ENCODE measurements around the gene ESYT3.
"Not testable (repeated sequence)": the region's sequence is repeated elsewhere in the genome, so short reads cannot be mapped to it uniquely, and the experiment has no call there.

The ESYT3 gene

GRCh38 chr3:138443521-138444503 lies 9.4 kb downstream of the ESYT3 start:
- DNase-seq (ENCODE audit: low read depth, low spot score) = no peak

DNA sequence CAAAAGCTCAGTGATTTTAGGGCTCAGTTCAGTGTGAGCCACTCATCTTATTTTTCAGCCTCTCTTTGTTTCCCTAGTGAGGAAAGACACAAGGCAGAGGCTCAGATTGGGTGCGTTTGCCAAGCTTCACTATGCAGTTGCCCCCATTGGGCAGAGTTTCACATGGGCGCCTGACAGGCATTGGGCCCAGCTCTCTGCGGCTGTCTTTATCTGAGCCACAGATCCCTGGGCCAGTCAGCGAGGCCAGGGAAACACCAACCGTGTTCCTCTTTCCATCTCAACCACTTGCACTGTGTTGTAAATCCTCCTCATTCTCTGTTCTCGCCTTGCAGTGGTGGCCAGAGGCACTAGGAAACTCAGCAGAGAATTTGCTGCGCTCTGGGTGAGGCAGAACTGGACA lies 10.8 kb downstream of the ESYT3 start:
- DNase-seq (ENCODE audit: low read depth, low spot score) = no peak

GRCh38 chr3:138445654-138446053 lies 11.2 kb downstream of the ESYT3 start:
- no peak for DNase-seq (ENCODE audit: low read depth, low spot score)

DNA sequence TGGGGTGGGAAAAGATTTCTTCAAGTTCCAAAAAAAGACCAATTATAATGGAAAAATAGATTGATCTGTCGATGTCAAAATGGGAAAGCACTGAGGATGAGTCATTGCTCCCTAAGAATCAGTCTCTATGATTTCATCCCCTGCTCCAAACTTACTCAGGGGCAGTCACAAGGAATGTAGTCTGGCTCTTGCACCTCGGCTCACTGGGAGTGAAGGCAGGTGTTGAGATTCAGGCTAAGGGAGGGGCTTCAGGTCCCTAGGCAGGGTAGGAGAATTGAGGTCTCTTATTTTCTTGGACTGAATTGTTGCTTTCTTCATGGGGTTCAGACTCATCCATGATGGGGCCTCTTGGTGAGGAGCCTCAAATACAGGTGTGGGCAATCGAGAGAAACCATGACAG lies 14.2 kb downstream of the ESYT3 start:
- no peak for DNase-seq (ENCODE audit: low read depth, low spot score)

GRCh38 chr3:138449490-138449889 lies 15.1 kb downstream of the ESYT3 start:
- DNase-seq (ENCODE audit: low read depth, low spot score) = no peak

DNA sequence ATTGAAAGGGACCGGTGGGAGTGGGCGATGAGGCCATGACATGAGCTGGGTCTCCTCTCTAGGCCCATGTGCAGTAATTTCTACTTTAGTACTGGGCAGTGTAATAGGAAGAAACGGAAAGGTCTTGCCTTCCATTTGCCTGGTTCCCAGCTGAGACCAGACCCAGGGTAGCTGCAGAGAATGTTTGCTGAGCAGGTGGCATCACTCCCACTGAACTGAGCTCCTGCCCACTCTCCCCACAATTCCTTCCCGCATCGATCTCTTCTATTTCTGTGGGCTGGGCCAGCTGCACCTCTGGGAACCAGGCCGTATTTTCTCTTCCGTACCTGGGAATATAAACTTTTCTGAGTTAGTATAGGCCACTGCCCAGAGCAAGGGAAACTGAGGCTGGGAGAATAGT lies 15.8 kb downstream of the ESYT3 start:
- DNase-seq (ENCODE audit: low read depth, low spot score) = no peak

DNA sequence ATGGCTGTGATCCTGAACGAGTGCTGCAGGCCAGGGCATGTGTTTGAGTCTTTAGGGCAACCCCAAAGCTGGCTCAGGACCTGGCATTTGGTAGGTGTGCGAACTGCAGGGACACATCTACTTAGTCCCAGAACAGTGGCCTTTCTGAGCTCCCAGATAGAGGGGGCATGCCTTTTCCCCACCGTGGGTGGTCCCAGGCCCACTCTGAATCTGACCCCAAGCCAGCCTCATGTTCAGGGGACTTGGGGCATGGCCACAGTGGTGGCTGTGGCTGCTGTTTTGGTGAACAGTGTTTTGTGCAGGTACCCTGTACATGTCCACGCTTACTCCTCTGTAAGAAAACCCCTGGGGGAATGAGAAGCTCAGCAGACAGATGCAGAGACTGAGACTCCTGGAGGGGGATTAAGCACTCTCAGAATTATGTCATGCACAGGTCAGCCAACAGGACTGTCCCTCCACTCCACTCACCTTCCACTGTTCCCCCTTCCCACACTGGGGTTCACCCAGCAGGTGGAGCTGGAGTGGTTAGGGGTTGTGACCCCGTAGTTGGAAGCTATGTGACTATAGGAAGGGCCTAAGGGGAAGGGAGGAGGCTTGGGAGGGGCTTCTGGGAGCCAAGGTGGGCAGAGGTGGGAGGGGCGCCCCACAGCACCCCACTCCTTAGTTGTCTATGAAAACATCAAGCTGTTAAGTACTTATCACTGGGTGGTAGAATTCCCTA lies 16.4 kb downstream of the ESYT3 start:
- no peak for DNase-seq (ENCODE audit: low read depth, low spot score)

DNA sequence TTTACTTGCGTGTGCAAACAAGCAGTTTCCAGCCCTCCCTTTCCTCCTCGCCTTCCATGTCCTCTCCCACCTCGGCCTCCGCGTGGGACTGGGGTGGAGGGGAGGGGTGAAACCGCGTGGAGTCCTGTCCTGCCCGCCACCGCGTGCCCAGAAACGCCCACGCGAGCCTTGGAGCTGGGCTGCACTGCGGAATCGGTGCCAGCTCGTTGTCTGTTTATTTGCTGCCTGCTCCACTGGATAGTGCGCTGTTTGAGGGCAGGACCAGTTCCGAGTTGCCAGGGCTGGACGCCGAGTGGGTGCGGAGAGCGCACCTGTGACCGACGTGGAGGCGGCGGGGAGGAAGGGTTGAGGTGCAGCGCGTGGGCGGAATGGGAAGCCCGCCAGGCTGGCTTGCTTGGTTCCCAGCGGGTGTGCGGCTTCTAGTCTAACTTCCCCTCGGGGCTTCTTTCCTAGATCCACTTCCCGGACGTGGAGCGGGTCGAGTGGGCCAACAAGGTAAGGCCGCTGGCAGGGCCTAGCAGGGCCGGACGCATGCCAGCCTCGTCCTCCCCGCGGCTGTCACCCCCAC lies 17.3 kb downstream of the ESYT3 start:
- no peak for DNase-seq (ENCODE audit: low read depth, low spot score)

DNA sequence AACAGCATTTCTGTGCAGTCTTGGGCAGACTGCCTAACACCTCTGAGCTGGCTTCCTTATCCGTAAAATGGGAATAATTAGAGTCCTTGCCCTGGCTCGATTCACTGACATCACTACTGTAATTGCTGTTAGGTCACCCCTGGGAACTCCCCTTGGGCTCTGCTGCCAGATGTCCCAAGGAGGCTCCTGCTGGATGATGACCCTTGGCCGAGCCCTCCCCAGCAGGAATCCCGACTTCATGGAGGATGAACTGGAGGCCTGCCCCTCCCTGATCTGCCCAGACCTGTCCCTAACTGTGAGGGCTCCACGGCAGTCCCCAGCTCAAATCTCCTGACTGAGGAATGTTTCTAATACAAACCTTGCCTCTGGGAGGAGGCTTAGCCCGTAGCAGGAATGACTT lies 18.0 kb downstream of the ESYT3 start:
- DNase-seq (ENCODE audit: low read depth, low spot score) = no peak

DNA sequence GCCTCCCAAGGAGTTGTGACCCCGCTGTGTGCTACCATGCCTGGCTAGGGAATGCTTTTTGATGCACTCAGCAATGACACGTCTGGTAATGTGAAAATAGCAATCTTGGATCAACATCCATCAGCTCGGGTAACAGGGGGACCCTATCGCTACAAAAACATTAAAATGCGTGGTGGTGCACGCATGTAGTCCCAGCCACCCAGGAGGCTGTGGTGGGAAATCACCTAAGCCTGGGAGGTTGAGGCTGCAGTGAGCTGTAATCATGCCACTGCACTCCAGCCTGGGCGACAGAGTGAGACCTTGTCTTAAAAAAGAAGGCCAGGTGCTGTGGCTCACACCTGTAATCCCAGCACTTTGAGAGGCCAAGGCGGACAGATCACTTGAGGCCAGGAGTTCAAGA lies 19.5 kb downstream of the ESYT3 start:
- DNase-seq (ENCODE audit: low read depth, low spot score) = not testable (repeated sequence)

- no peak for DNase-seq (ENCODE audit: low read depth, low spot score)
These were observed 21.6 kb downstream of the ESYT3 start for GRCh38 chr3:138455801-138456716.

GRCh38 chr3:138456961-138457862 lies 22.8 kb downstream of the ESYT3 start:
- DNase-seq (ENCODE audit: low read depth, low spot score) = no peak

DNA sequence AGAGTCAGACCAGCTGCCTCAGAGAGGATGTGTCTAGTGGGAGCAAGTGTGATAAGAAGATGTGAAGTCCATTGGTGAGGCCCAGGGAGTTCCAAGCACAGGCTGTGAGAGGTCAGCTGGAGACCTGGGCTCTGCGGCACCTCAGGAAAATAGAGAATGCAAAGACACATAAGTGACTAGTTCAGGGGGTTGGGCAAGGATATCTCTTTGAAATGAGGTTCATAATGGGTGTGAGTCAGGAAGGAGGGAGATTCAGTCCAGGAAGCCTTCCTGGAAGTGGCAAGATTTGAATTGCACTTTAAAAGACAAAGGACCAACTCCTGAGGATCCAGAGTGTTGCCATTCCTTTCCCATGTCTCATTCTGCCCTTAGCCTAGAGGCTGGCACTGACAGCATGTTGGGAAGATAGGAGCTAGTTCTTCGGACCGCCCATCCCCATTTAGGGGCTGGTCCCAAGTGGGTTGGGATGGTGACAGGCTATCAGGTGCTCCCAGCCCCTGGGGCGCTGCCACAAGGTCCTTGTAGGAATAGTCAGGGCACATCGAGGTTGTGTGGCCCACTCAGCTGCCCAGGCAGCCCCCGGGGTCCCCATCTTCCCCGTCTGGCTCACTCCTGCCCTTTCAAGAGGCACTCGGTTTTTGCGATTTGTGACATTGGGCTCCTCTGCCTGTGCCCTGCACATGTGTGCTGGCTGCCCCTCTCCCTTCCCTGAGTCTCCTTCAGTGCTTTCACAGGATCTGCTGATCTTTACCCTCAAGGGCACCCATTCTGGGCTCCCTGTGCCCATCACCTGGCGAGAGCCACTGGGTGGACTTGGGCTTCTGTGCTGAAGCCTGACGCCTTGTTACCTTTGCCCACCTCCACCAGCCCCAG lies 23.7 kb downstream of the ESYT3 start:
- no peak for DNase-seq (ENCODE audit: low read depth, low spot score)

GRCh38 chr3:138458774-138459499 lies 24.5 kb downstream of the ESYT3 start:
- DNase-seq (ENCODE audit: low read depth, low spot score) = no peak

DNA sequence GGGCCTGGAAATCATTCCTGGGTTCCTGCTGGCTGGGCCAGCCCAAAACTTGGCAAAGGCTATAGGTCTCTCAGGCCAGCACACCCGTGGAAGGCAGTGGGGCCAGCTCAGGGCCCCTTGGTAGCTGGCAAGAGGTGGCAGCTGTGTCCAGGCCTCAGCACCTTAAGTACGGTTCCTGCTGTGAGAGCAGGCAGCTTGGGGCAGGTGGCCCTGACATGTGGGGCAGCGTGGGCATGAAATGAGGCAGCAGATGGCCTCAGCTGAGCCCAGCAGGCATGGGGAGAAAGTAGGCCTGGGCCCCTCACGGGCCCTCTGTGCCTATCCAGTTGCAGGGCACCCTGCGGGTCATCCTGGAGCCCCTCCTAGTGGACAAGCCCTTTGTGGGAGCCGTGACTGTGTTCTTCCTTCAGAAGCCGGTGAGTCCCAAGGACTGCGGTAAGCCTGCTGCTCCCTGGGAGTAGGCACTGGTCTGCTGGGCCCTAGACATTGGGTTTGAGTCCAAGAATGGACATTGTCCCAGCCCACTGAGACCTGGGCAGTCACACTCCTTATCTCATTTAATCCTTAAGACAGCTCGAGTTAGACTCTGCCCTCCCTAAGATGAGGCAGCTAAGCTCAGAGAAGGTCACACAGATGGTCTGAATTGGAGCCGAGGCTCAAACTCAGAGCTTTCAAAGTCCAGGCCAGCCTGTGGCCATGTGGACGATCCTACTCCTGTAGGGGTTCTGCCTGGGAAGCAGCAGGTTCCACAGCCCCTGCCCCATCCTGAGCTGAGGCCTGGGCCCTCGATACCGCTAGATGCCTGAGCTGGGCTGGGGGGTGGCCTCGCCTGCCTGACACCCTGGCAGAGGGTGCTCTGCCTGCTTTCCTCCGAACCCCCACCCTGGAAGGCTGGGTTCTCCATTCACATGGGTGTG lies 25.5 kb downstream of the ESYT3 start:
- DNase-seq (ENCODE audit: low read depth, low spot score) = no peak

DNA sequence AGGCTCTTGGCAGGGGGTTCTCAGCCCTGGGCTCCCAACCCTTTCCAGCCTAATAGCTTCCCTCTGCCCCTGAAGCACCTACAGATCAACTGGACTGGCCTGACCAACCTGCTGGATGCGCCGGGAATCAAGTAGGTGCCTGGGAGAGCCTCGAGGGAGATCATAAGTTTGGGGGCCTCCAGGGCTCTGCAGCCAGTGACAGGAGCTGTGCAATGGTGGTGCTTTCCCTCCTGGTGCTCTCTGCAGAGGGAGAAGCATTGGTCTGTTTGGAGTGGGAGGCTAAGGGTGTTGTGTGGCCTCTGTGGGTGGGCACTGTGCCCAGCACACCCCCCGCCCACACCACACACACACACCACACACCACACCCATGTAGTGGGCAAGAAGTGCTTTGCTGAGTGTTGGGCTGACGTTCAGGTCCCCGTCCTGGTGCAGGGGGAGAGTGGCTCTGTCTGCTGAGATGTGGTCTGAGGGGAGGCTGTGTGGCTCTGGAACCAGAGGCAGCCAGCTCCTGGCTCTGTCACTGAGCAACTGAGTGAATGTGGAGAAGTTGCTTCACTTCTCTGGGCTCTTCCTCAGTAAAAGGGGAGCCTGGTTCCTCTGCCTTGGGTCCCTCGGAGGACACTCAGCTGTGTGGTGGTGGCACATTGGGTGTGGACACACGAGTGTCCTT lies 26.3 kb downstream of the ESYT3 start:
- no peak for DNase-seq (ENCODE audit: low read depth, low spot score)

- DNase-seq (ENCODE audit: low read depth, low spot score) = no peak
These were observed 26.8 kb downstream of the ESYT3 start for GRCh38 chr3:138461246-138461645.

Measured in brain pericyte (primary cell).